Activated naive CD4-positive, alpha-beta T cell treated with anti-CD3 and anti-CD28 coated beads, Interleukin-2, amount 50 U/mL, for 16 hours (primary cell): ENCODE results near the gene UGT1A5.

ENCODE experiments used
- DNase-seq: peaks from one replicate; pipeline ENCODE4 v3.0.0-alpha.2; 2020

Gene UGT1A5

GRCh38 chr2:233712611-233713261 lies at the start of gene UGT1A5:
Gene UGT1A5, plus strand, starts transcription at chr2:233712907. Its CDS starts 85 bp downstream, at chr2:233712992.
- DNase-seq: no peak

GRCh38 chr2:233663911-233664310 lies 48.8 kb upstream of the UGT1A5 start:
- DNase-seq: no peak

- no peak for DNase-seq
These were observed 44.0 kb upstream of the UGT1A5 start for GRCh38 chr2:233668605-233669260.

DNA sequence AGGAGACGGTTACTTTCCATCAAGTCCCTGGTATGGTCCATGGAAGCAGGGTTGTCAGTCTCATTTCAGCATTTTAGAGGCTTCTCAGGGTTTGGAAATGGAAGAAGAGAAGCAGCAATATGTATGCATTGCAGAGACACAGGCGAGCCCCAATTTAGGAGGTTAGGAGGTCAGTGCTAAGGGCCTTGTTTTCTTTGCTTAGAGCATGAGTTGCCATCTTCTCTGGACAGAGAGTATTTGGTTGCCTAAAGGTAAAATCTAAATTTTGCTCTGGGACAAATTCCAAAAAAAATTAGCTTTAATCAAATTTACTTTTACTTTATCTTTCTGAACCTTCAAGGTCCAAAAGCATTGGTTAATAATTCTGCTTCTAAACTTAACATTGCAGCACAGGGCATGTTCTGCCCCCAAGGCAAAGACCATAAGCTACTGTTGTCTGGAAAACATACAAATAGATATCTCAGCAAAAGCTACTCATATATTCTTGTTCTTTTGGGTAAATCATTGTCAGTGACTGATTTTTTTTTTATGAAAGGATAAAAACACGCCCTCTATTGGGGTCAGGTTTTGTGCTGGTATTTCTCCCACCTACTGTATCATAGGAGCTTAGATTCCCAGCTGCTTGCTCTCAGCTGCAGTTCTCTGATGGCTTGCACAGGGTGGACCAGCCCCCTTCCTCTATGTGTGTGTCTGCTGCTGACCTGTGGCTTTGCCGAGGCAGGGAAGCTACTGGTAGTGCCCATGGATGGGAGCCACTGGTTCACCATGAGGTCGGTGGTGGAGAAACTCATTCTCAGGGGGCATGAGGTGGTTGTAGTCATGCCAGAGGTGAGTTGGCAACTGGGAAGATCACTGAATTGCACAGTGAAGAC lies 41.2 kb upstream of the UGT1A5 start, which contains the start of gene UGT1A9:
Gene UGT1A9, plus strand, starts transcription at position 609 of the 872 bp plus-strand sequence. Its CDS starts 37 bp downstream, at position 646.
- no peak for DNase-seq

DNA sequence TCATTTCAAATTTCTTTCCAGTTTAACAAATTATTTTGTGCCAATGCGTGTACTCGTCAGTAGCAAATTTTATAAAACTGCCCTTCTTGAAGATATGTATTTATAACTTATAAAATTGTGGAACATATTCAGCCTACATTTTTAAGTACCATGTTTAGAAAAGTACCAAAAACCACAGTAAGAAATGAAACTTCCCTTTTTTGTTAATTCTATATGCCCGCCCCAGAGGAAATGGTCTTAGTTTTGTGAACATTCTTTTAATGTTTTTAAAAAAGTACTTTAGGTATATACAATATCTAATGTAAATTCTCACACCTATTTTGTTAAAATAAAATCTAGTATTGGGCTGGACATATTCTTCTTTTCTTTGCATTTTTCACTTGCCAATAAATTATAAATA lies 39.8 kb upstream of the UGT1A5 start:
- no peak for DNase-seq

DNA sequence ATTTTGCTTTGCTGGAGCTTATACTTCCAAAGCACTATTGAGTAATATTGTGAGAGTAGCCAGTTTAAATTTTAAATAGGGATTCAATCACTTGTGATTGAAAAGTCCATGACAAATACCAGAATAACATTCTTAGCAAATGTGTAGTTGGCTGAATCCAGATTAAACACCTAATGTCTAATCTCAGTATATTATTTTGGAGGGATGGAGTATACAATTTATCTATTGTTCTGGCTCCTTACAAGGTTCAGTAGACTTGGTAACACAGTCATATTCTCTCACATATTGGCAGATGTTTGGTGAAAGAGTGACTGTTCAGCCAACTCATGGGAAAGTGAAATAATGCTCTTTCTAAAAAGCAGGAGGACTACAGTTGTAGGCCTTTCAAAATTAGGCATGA lies 38.8 kb upstream of the UGT1A5 start:
- DNase-seq: no peak

DNA sequence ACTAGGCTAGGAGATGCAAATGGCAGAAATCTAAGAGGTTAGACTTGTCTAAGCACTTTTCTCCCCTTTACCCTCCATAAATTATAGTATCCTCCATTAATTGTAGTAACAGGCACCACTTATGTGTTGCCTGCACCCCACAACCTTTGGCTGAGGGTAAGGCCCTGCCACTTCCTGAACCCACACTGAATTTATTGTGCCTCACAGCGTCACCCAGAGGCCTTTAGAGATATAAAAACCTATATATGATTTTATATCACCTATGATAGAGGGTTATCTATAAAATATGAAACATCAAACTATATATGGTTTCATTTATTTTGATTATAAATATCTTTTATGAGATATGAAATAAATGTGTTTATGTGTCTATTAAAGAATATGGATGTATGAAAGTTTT lies 38.4 kb upstream of the UGT1A5 start:
- no peak for DNase-seq

GRCh38 chr2:233674995-233675394 lies 37.7 kb upstream of the UGT1A5 start:
- no peak for DNase-seq

DNA sequence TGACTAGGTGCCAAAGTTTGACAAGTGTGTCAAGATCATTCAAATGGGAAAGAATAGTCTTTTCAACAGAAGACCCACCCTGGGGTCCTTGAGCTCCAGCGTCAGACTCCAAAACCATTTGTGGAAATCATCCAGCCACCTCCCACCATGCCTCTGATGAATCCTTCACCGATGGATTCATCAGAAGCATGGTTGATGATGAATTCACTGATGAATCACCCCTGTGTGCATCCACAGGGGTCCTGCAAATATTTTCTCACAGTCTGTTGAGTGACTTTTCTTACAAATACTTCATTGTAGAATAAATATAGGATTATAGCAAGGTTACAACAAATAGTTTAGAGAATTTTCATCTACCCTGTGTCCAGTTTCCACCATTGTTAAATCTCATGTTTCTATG lies 36.7 kb upstream of the UGT1A5 start:
- DNase-seq: no peak

GRCh38 chr2:233679196-233679595 lies 33.5 kb upstream of the UGT1A5 start:
- DNase-seq: no peak

- DNase-seq: no peak
These were observed 32.2 kb upstream of the UGT1A5 start for GRCh38 chr2:233680361-233681045.

DNA sequence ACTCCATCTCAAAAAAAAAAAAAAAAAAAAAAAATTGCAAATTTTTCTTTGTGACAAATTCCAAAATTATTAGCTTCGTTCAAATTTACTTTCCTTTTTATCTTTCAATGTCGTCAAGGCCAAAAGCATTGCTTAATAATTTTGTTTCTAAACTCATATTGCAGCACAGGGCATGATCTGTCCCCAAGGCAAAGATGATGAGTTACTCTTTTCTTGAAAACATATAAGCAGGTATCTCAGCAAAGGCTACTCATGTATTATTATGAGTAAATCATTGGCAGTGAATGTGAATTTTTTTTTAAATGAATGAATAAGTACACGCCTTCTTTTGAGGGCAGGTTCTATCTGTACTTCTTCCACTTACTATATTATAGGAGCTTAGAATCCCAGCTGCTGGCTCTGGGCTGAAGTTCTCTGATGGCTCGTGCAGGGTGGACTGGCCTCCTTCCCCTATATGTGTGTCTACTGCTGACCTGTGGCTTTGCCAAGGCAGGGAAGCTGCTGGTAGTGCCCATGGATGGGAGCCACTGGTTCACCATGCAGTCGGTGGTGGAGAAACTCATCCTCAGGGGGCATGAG lies 31.1 kb upstream of the UGT1A5 start, which contains the start of gene UGT1A7:
Gene UGT1A7, plus strand, starts transcription at position 381 of the 579 bp plus-strand sequence. Its CDS starts 37 bp downstream, at position 418.
- no peak for DNase-seq

DNA sequence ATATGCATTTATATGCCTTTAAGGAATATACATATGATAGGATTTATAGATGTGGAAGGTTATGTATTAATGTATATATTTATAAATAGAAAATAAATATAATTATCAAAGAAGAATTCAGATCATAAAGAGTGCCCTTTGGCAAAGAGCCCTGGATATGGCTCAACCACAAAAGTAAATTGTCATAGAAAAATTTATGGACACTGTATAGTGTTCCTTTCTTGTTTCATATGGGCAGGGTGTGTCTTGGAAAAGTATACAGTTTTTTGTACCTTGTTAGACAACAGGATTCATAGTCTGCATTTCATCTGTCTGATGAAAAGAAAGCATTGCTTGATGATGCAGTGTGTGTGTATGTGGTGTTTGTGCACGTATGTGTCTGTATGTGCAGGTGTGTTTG lies 28.1 kb upstream of the UGT1A5 start:
- no peak for DNase-seq

DNA sequence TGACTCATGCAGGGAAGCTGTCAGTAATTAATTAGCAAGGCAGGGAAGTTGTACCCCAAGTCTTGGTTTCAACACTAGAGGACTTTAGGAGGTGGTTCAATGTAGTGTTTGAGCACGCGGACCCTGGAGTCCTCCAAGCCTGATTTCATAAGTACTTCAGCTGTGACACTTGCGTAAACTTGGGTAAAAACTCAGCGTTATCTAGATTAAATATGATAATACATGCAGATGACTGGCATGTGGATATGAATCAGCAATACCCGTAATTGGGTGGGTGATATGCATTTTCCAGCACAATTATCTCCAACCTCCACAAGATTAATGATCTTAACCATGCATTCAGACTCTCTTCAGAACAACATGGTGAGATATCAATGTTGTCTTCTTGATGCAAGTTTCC lies 25.8 kb upstream of the UGT1A5 start:
- DNase-seq: no peak

- DNase-seq: no peak
These were observed 24.4 kb upstream of the UGT1A5 start for GRCh38 chr2:233688341-233688740.

DNA sequence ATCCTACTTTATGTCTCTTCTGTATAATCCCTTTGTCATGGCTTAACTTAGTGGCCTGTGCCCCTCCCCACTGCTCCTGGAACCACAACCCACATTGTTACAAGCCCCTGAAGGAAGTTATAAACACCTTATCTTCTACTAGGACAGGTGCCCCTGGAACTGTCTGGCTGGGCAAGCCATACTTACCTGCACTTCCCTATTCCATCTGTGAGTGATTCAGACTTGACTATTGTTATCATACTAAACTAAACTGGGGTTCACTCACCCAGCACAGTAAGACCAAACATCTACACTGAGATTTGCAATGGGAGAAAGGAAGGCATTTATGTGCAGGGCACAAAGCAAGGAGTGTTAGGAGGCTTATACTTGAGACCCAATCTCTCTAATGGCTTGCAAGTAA lies 23.7 kb upstream of the UGT1A5 start:
- no peak for DNase-seq

GRCh38 chr2:233689501-233689900 lies 23.2 kb upstream of the UGT1A5 start:
- no peak for DNase-seq

DNA sequence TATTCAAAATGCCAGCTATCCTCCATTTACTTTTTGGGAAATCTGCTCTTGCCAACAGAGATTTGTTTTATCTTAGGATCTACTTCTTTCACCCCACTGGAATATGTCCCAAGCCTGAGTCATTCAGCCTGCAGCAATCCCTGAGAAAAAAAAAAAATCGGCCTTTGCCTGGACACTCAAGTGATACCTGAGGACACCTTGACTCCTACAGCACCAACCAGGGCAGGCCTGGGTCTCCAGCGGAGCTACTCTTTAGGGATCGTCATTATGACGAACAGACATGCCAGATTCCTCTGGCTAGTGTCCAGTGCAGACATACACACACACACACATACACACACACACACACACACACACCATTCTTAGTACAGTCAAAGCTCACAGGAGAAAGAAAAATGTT lies 22.3 kb upstream of the UGT1A5 start:
- DNase-seq: no peak

GRCh38 chr2:233691443-233692433 lies 21.0 kb upstream of the UGT1A5 start:
- DNase-seq: no peak

DNA sequence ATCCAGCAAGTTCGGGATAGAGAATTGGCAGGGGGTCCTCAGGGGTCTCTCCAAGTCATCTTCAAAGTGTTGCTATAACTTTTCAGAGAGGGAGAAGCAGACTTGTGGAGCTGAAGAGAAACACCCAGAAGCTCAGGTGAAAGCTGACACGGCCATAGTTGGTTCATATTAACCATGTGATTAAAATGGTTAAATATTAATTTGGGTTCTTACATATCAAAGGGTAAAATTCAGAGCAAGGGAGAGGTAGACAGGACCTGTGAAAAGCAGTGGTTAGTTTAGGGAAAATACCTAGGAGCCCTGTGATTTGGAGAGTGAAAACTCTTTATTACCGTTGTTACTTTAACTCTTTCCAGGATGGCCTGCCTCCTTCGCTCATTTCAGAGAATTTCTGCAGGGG lies 20.1 kb upstream of the UGT1A5 start, which contains the start of gene UGT1A6:
Gene UGT1A6, plus strand, starts transcription at position 243 of the 400 bp plus-strand sequence. Its CDS starts 115 bp downstream, at position 358.
- no peak for DNase-seq

GRCh38 chr2:233693963-233694362 lies 18.7 kb upstream of the UGT1A5 start:
- no peak for DNase-seq
